ENCODE results near the gene TRABD2B.

Gene TRABD2B

GRCh38 chr1:48013270-48013669 is 16.1 kb upstream of the TRABD2B start:
- TF ChIP-seq TAF1 (IDR thresholded peaks at IDR 0.05; ENCODE audit: borderline replicate concordance, insufficient read depth, low read length) = no peak
- TF ChIP-seq SIN3A (IDR thresholded peaks at IDR 0.05; ENCODE audit: borderline replicate concordance, insufficient read depth, low read length) = no peak
- no peak for TF ChIP-seq REST (IDR thresholded peaks at IDR 0.05; ENCODE audit: insufficient read depth in 1 of 2, low read depth in 2 of 2, low read length in 2 of 2)
- TF ChIP-seq FOXP2 (optimal IDR thresholded peaks at IDR 0.05; ENCODE audit: borderline replicate concordance, extremely low read depth, extremely low read length, insufficient read depth) = no peak
- TF ChIP-seq POLR2AphosphoS5 (IDR thresholded peaks at IDR 0.05; ENCODE audit: low read depth, low read length) = no peak

GRCh38 chr1:48007047-48007446 is 9.9 kb upstream of the TRABD2B start:
- TF ChIP-seq FOXP2 (optimal IDR thresholded peaks at IDR 0.05; ENCODE audit: borderline replicate concordance, extremely low read depth, extremely low read length, insufficient read depth) (no peak), POLR2AphosphoS5 (IDR thresholded peaks at IDR 0.05; ENCODE audit: low read depth, low read length) (no peak), REST (IDR thresholded peaks at IDR 0.05; ENCODE audit: insufficient read depth in 1 of 2, low read depth in 2 of 2, low read length in 2 of 2) (no peak), SIN3A (IDR thresholded peaks at IDR 0.05; ENCODE audit: borderline replicate concordance, insufficient read depth, low read length) (no peak), TAF1 (IDR thresholded peaks at IDR 0.05; ENCODE audit: borderline replicate concordance, insufficient read depth, low read length) (no peak)

GRCh38 chr1:48006264-48006663 is 9.1 kb upstream of the TRABD2B start:
- no peak for TF ChIP-seq TAF1 (IDR thresholded peaks at IDR 0.05; ENCODE audit: borderline replicate concordance, insufficient read depth, low read length)
- no peak for TF ChIP-seq FOXP2 (optimal IDR thresholded peaks at IDR 0.05; ENCODE audit: borderline replicate concordance, extremely low read depth, extremely low read length, insufficient read depth)
- TF ChIP-seq SIN3A (IDR thresholded peaks at IDR 0.05; ENCODE audit: borderline replicate concordance, insufficient read depth, low read length) = no peak
- TF ChIP-seq REST (IDR thresholded peaks at IDR 0.05; ENCODE audit: insufficient read depth in 1 of 2, low read depth in 2 of 2, low read length in 2 of 2) = no peak
- TF ChIP-seq POLR2AphosphoS5 (IDR thresholded peaks at IDR 0.05; ENCODE audit: low read depth, low read length) = no peak

- TF ChIP-seq SIN3A (IDR thresholded peaks at IDR 0.05; ENCODE audit: borderline replicate concordance, insufficient read depth, low read length) = no peak
- TF ChIP-seq TAF1 (IDR thresholded peaks at IDR 0.05; ENCODE audit: borderline replicate concordance, insufficient read depth, low read length) = no peak
- TF ChIP-seq FOXP2 (optimal IDR thresholded peaks at IDR 0.05; ENCODE audit: borderline replicate concordance, extremely low read depth, extremely low read length, insufficient read depth) = no peak
Observed at GRCh38 chr1:48005253-48006117, 8.3 kb upstream of the TRABD2B start.

GRCh38 chr1:48003741-48004531 is 6.8 kb upstream of the TRABD2B start:
- no peak for TF ChIP-seq TAF1 (IDR thresholded peaks at IDR 0.05; ENCODE audit: borderline replicate concordance, insufficient read depth, low read length)
- TF ChIP-seq REST (IDR thresholded peaks at IDR 0.05; ENCODE audit: insufficient read depth in 1 of 2, low read depth in 2 of 2, low read length in 2 of 2) = no peak
- no peak for TF ChIP-seq FOXP2 (optimal IDR thresholded peaks at IDR 0.05; ENCODE audit: borderline replicate concordance, extremely low read depth, extremely low read length, insufficient read depth)
- TF ChIP-seq SIN3A (IDR thresholded peaks at IDR 0.05; ENCODE audit: borderline replicate concordance, insufficient read depth, low read length) = no peak
- no peak for TF ChIP-seq POLR2AphosphoS5 (IDR thresholded peaks at IDR 0.05; ENCODE audit: low read depth, low read length)

Data from PFSK-1 (cell line).